Vagina (tissue), 2 donors: ENCODE results near the gene BEST1.

Source experiments
- CTCF ChIP-seq, 3 experiments: fragments of 450-650 bp in 2 of 3; fragments of 200-600 bp in 1 of 3; sonication (generic) in 1 of 3; IDR thresholded peaks; one replicate each; pipeline ENCODE4 v1.5.1; 2017 to 2019; ENCODE audit warnings: antibody characterized with exemption in 3 of 3, mild to moderate bottlenecking in 2 of 3, moderate library complexity in 2 of 3
- POLR2A ChIP-seq, 2 donors: fragments of 450-650 bp; IDR thresholded peaks; one replicate each; pipeline ENCODE4 v1.6.1; 2017; ENCODE audit warnings: antibody characterized with exemption in 2 of 2, mild to moderate bottlenecking in 2 of 2, moderate library complexity in 2 of 2
- POLR2AphosphoS5 ChIP-seq, 2 donors: sonication (generic); formaldehyde crosslinking; IDR thresholded peaks; one replicate each; pipeline ENCODE4 v1.9.0; 2017; ENCODE audit warnings: antibody characterized with exemption in 2 of 2, mild to moderate bottlenecking in 2 of 2, low read depth in 1 of 2; ENCODE audit not compliant: insufficient read depth in 1 of 2

GRCh38 chr11:61962213-61963015 lies 12.3 kb downstream of the BEST1 start:
- TF ChIP-seq CTCF (IDR thresholded peaks at IDR 0.05) = no peak
- no peak for TF ChIP-seq POLR2A (IDR thresholded peaks at IDR 0.05)
- no peak for TF ChIP-seq POLR2AphosphoS5 (IDR thresholded peaks at IDR 0.05; ENCODE audit: insufficient read depth in 1 of 2, low read depth in 1 of 2)
